GM21723 (cell line): Measurements from ENCODE around the gene PPP2R5B.

Experiments used
- ATAC-seq: cut with Tn5 transposase; IDR thresholded peaks from one replicate; pipeline ENCODE4 v1.9.1; 2021; ENCODE audit warnings: mild to moderate bottlenecking, moderate library complexity; ENCODE audit not compliant: unreplicated experiment

The PPP2R5B gene

GRCh38 chr11:64906314-64906635 lies 18.2 kb upstream of the PPP2R5B start:
- no peak for ATAC-seq

- no peak for ATAC-seq
These were observed 15.7 kb upstream of the PPP2R5B start for GRCh38 chr11:64908766-64909165.

- no peak for ATAC-seq
These were observed 14.7 kb upstream of the PPP2R5B start for GRCh38 chr11:64909653-64910343.

- no peak for ATAC-seq
These were observed 13.9 kb upstream of the PPP2R5B start for GRCh38 chr11:64910451-64911093.

GRCh38 chr11:64911142-64911541 lies 13.3 kb upstream of the PPP2R5B start:
- ATAC-seq = no peak

- no peak for ATAC-seq
These were observed 12.8 kb upstream of the PPP2R5B start for GRCh38 chr11:64911689-64912088.

- no peak for ATAC-seq
These were observed 11.2 kb upstream of the PPP2R5B start for GRCh38 chr11:64913171-64913727.

GRCh38 chr11:64914123-64914522 lies 10.4 kb upstream of the PPP2R5B start:
- ATAC-seq = no peak

- ATAC-seq = no peak
These were observed 9.1 kb upstream of the PPP2R5B start for GRCh38 chr11:64915376-64915887.

GRCh38 chr11:64916040-64916774 lies 8.3 kb upstream of the PPP2R5B start:
- no peak for ATAC-seq

- peak; percentile 92 for ATAC-seq
These were observed 7.5 kb upstream of the PPP2R5B start, which contains the start of gene ATG2A for GRCh38 chr11:64916775-64917662. Gene ATG2A (minus strand): TSS chr11:64917209. CDS start chr11:64917135, 74 bp downstream.

GRCh38 chr11:64917663-64917995 lies 6.9 kb upstream of the PPP2R5B start:
- ATAC-seq = no peak

GRCh38 chr11:64918017-64918416 lies 6.5 kb upstream of the PPP2R5B start:
- ATAC-seq = no peak

GRCh38 chr11:64919627-64920026 lies 4.9 kb upstream of the PPP2R5B start:
- ATAC-seq = no peak

GRCh38 chr11:64920124-64920523 lies 4.4 kb upstream of the PPP2R5B start:
- no peak for ATAC-seq

- no peak for ATAC-seq
These were observed 3.1 kb upstream of the PPP2R5B start for GRCh38 chr11:64921384-64921783.

GRCh38 chr11:64923151-64923661 lies 1.3 kb upstream of the PPP2R5B start:
- ATAC-seq = no peak

- ATAC-seq = peak; percentile 4
These were observed 408 bp downstream of the PPP2R5B start for GRCh38 chr11:64924910-64925284.

- no peak for ATAC-seq
These were observed 1.3 kb downstream of the PPP2R5B start for GRCh38 chr11:64925536-64926436.
